GM18507 (cell line): ENCODE data around the gene CSMD2.

Experiments used
- DNase-seq: peaks from one replicate; pipeline ENCODE4 v3.0.0; 2011; ENCODE audit warnings: low read depth; ENCODE audit not compliant: insufficient read length; ENCODE audit errors: extremely low spot score
- FAIRE-seq: peaks from 2 replicates; lab custom pipeline; 2011; peaks lifted over from hg19 to GRCh38; lab: Jason Lieb, UNC

CSMD2 gene

DNA sequence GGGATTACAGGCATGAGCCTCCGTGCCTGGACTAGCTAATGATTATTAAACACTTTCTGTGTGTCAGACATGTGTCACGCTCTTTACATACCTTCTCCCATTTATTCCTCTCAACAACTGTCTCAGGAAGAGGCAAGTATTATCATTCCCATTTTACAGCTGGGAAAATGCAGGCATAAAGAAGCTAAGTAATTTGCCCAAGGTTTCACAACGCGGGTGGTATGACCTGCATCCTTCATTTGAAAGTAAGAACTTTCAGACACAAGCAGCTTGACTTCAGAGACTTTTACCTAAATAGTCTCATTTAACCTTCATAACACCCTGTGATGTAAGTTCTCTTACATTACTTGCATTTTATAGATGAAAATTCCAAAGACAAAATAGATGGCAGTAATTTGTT lies 693.6 kb downstream of the CSMD2 start:
- FAIRE-seq (no peak), DNase-seq (no peak)

DNA sequence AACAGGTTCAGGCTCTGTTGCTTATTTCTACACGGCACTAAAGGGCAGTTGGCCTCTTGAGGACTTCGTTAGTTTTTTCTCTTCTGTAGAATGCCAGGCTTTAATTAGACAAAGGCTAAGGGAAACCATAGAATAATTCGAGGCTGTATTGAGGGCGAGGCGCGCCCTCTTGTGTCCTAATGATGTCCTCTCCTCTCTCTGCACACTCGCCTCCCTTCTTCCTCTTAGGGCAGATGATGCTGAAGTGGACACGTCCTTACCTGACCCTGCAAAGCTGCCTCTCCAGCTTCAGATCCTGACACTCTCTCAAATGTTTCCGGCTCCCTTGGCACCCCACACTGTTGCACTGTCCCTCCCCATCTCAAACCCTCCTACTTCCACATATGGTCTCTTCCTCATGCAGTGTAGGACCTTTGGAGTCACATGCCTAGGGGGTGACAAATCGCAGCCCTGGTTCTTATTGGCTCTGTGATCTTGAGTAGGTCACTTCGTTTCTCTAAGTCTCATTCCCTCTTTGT lies 694.5 kb downstream of the CSMD2 start:
- DNase-seq (peak; percentile 43), FAIRE-seq (peak; percentile 84)

DNA sequence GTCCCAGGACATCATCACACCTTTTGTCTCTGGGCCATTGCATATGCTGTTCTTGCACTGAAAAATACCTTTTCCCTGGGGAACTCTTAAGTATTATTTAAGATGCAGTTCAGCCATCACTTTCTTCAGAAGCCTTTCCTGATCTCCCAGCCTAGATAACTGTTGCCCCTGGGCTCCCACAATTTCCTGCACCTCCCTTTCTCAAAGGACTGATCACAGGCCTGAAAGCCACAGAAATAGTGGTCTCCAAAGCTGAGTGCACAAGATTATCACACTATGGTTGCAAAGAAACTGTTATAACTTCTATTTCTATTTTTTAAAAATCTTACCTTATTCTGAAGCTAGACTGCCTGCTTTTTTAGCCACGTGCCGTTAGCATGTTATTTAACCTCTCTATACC lies 695.3 kb downstream of the CSMD2 start:
- DNase-seq: no peak
- no peak for FAIRE-seq

DNA sequence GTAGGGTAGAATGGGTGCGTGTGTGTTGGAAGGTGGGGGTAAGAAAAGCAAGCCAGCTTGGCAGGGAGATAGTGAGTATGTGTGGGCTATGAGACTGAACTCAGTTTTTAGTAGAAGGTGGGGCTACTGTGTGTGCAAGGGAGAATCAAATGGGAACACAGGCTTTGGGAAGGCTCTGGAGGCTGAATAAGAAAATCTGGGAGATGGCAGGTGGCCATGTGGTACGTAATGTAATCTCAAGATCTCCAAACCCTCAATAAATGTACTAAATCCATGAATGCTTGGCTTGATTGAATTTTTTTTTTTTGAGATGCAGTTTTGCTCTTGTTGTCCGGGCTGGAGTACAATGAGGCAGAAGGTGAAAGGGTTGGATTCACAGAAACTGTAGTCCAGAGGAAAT lies 696.1 kb downstream of the CSMD2 start:
- DNase-seq: no peak
- no peak for FAIRE-seq

DNA sequence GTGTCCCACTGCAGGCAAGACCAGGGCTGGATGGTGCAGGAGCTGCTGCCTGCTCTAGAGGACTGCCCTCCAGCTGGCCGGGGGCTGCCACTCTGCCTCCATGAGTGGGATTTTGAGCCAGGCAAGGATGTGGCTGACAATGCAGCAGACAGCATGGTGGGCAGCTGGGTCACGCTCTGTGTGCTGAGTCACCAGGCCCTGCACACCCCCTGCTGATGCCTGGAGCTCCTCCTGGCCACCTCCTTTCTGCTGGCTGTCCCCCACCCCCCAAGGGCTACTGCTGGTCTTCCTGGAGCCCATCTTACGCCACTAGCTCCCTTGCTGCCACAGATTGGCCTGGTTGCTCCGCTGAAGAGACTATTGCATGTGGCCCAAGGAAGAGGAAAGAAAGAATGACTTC lies 696.5 kb downstream of the CSMD2 start:
- FAIRE-seq (no peak), DNase-seq (no peak)

DNA sequence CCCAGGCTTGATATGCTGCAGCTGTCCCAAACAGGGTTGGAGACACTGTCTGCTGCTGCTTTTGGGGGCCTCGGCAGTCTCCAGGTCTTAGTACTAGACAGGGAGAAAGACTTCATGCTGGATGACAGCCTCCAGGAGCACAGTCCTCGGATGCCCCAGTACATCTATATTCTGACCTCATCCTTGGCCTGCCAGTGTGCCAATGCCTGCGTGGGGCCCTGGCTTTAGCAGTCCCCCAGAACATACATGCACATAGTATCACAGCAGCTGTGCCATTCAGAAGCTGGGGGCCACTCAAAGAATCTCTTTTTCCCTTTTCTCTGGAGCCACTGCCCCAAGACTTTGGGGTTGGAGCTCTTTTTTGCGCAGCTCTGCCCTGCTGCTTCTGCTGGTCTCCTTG lies 697.0 kb downstream of the CSMD2 start:
- FAIRE-seq (no peak), DNase-seq (no peak)

DNA sequence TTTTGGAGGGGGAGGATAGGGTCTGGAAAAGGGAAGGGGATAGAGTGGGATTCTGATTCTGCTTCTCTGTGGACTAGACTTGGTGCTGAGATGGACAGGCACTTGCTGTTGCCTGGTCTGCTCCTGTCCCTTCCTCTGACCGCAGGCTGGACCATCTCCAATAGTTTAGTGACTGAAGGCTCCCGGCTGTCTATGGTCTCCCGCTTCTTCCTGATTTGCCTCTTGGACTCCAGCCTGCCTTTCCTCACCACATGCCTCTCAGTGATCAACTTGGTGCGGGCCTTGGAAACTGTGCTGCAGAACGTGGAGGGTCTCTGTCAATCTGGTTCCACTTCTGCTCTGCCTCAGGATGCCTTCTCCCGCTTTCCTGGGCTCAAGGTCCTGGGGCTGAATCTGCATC lies 698.9 kb downstream of the CSMD2 start:
- FAIRE-seq: no peak

DNA sequence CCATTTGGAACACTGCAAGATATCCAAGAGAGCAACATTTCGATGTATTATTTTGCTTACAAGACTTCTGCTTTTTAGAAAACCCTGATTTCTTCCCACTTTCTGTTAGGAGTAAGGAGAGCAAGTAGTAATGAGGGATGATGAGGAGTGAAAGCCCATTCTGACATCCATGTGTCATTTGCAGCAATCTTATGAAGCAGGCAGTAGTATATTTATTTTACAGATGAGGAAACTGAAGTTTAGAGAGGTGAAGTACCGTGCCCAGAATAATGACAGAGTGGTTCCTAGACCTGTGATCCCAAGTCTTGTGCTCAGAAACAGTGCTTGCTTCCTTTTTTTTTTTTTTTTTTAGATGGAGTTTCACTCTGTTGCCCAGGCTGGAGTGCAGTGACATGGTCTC lies 699.7 kb downstream of the CSMD2 start:
- FAIRE-seq (no peak), DNase-seq (no peak)

More for the DNA sequence above, 698.9 kb downstream of the CSMD2 start:
- DNase-seq: no peak

DNA sequence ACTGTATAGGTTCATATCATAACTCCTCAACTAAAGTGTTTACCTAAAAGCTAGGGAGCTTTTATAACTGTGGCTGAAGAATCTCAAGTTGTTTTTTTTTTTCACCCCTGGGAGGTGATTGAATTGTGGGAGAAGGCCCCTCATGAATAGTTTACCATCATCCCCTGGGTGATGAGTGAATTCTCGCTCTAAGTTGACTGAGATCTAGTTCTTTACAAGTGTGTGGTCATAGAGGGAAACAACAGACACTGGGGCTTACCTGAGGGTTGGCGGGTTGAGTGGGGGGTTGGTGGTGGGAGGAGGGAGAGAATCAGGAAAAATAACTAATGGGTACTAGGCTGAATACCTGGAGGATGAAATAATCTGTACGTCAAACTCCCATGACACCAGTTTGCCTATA lies 700.5 kb downstream of the CSMD2 start:
- FAIRE-seq: no peak

More for the DNA sequence above, 700.5 kb downstream of the CSMD2 start:
- DNase-seq: no peak
